HG02970 (cell line): ENCODE data around the gene LTBP1.

Source experiments
- ATAC-seq: cut with Tn5 transposase; IDR thresholded peaks from one replicate; pipeline ENCODE4 v1.9.1; 2021; ENCODE audit warnings: mild to moderate bottlenecking, moderate library complexity, moderate number of reproducible peaks; ENCODE audit not compliant: unreplicated experiment, low FRiP score

LTBP1 gene

GRCh38 chr2:33241072-33241471, 294.3 kb downstream of the LTBP1 start:
- ATAC-seq, result no peak

- no peak for ATAC-seq
Measured at GRCh38 chr2:33241581-33241980, 294.8 kb downstream of the LTBP1 start.

- ATAC-seq, result no peak
Measured at GRCh38 chr2:33242845-33243244, 296.1 kb downstream of the LTBP1 start.

- no peak for ATAC-seq
Measured at GRCh38 chr2:33246432-33246831, 299.7 kb downstream of the LTBP1 start.

GRCh38 chr2:33247365-33247764, 300.6 kb downstream of the LTBP1 start:
- no peak for ATAC-seq

GRCh38 chr2:33250417-33251029, 303.8 kb downstream of the LTBP1 start:
- no peak for ATAC-seq

GRCh38 chr2:33256162-33256755, 309.5 kb downstream of the LTBP1 start:
- no peak for ATAC-seq

- ATAC-seq, result no peak
Measured at GRCh38 chr2:33258387-33258786, 311.6 kb downstream of the LTBP1 start.

GRCh38 chr2:33262097-33262496, 315.3 kb downstream of the LTBP1 start:
- no peak for ATAC-seq

- no peak for ATAC-seq
Measured at GRCh38 chr2:33264766-33265165, 318.0 kb downstream of the LTBP1 start.

GRCh38 chr2:33265584-33266338, 319.0 kb downstream of the LTBP1 start:
- ATAC-seq, result no peak

- no peak for ATAC-seq
Measured at GRCh38 chr2:33266467-33266866, 319.7 kb downstream of the LTBP1 start.

- no peak for ATAC-seq
Measured at GRCh38 chr2:33267043-33267442, 320.3 kb downstream of the LTBP1 start.

- no peak for ATAC-seq
Measured at GRCh38 chr2:33267756-33268155, 321.0 kb downstream of the LTBP1 start.

- no peak for ATAC-seq
Measured at GRCh38 chr2:33268246-33268831, 321.6 kb downstream of the LTBP1 start.

GRCh38 chr2:33272001-33272400, 325.2 kb downstream of the LTBP1 start:
- peak; percentile 95 for ATAC-seq

GRCh38 chr2:33273479-33273878, 326.7 kb downstream of the LTBP1 start:
- ATAC-seq, result no peak

GRCh38 chr2:33274524-33274923, 327.8 kb downstream of the LTBP1 start:
- no peak for ATAC-seq

- no peak for ATAC-seq
Measured at GRCh38 chr2:33275689-33276444, 329.1 kb downstream of the LTBP1 start.

- no peak for ATAC-seq
Measured at GRCh38 chr2:33277002-33277426, 330.3 kb downstream of the LTBP1 start.
